Astrocyte (in vitro differentiated cells and primary cell): ENCODE results near the gene SGCA. TPM values are rescaled to one million over a fixed set of nuclear protein-coding genes. Genes with fewer than 3 reads are reported as not detected.

Experiments used
- DNase-seq: peaks from one replicate; pipeline ENCODE4 v3.0.0-alpha.2; 2010; ENCODE audit warnings: low read depth
- FAIRE-seq: peaks from 2 replicates; lab custom pipeline; 2011; peaks lifted over from hg19 to GRCh38; lab: Jason Lieb, UNC
- H2AFZ ChIP-seq: 2 replicates; pipeline ENCODE4 v1.6.0; 2012; ENCODE audit warnings: low read depth, low read length, inconsistent platforms
- H3K27ac ChIP-seq: 2 replicates; pipeline ENCODE4 v1.5.1; 2011; ENCODE audit warnings: low read depth, low read length, inconsistent platforms
- H3K27me3 ChIP-seq: 2 replicates; pipeline ENCODE4 v1.6.0; 2011; ENCODE audit warnings: low read length, inconsistent platforms; ENCODE audit not compliant: insufficient read depth
- H3K36me3 ChIP-seq: 2 replicates; pipeline ENCODE4 v1.5.1; 2011; ENCODE audit warnings: low read length, inconsistent platforms; ENCODE audit not compliant: insufficient read depth
- H3K4me1 ChIP-seq: 2 replicates; pipeline ENCODE4 v1.5.1; 2011; ENCODE audit warnings: low read length, inconsistent platforms; ENCODE audit not compliant: insufficient read depth
- H3K4me2 ChIP-seq: 2 replicates; pipeline ENCODE4 v1.6.0; 2012; ENCODE audit warnings: low read length, inconsistent platforms
- H3K4me3 ChIP-seq: 2 replicates; pipeline ENCODE4 v1.5.1; 2011; ENCODE audit warnings: low read depth, mild to moderate bottlenecking, low read length, inconsistent platforms; ENCODE audit not compliant: insufficient read depth
- H3K79me2 ChIP-seq: 2 replicates; pipeline ENCODE4 v1.6.0; 2012; ENCODE audit warnings: mild to moderate bottlenecking, low read length, inconsistent platforms; ENCODE audit not compliant: insufficient read depth
- H3K9ac ChIP-seq: 2 replicates; pipeline ENCODE4 v1.6.0; 2012; ENCODE audit warnings: mild to moderate bottlenecking, low read length, inconsistent platforms
- H3K9me3 ChIP-seq: 2 replicates; pipeline ENCODE4 v1.5.1; 2012; ENCODE audit warnings: low read depth, mild to moderate bottlenecking, low read length, inconsistent platforms; ENCODE audit not compliant: insufficient read depth
- H4K20me1 ChIP-seq: 2 replicates; pipeline ENCODE4 v1.6.0; 2012; ENCODE audit warnings: low read length, inconsistent platforms; ENCODE audit not compliant: insufficient read depth
- H3K27ac Mint-ChIP-seq: one replicate; pipeline ENCODE4 v1.8.0; 2021; ENCODE audit warnings: mild to moderate bottlenecking, mixed read lengths; ENCODE audit not compliant: unreplicated experiment
- H3K27me3 Mint-ChIP-seq: one replicate; pipeline ENCODE4 v1.8.0; 2021; ENCODE audit warnings: low read depth, mixed read lengths; ENCODE audit not compliant: unreplicated experiment
- H3K36me3 Mint-ChIP-seq: one replicate; pipeline ENCODE4 v1.8.0; 2021; ENCODE audit warnings: low read depth, mixed read lengths; ENCODE audit not compliant: unreplicated experiment
- H3K4me1 Mint-ChIP-seq: one replicate; pipeline ENCODE4 v1.8.0; 2021; ENCODE audit warnings: low read depth, mixed read lengths; ENCODE audit not compliant: unreplicated experiment
- H3K4me3 Mint-ChIP-seq: one replicate; pipeline ENCODE4 v1.8.0; 2021; ENCODE audit warnings: mild to moderate bottlenecking, moderate library complexity, mixed read lengths; ENCODE audit not compliant: unreplicated experiment
- H3K9me3 Mint-ChIP-seq: one replicate; pipeline ENCODE4 v1.8.0; 2021; ENCODE audit warnings: mild to moderate bottlenecking, mixed read lengths; ENCODE audit not compliant: unreplicated experiment
- CTCF ChIP-seq: IDR thresholded peaks from 2 replicates; pipeline ENCODE4 v1.5.1; 2011; ENCODE audit warnings: low read depth, mild to moderate bottlenecking, inconsistent platforms, low read length, moderate library complexity; ENCODE audit not compliant: insufficient read depth
- EZH2 ChIP-seq: IDR thresholded peaks from 2 replicates; pipeline ENCODE4 v1.6.1; 2012; ENCODE audit warnings: mild to moderate bottlenecking, low read length, inconsistent platforms; ENCODE audit not compliant: insufficient read depth
- total RNA-seq: library from RNA; stranded (reverse); gene quantifications from 2 replicates; pipeline ENCODE4 v1.2.1, GENCODE V29; 2021

SGCA gene
- total RNA-seq, 1 donor from 2014 or later = 0.32 TPM

- H3K9ac ChIP-seq = peak overlapping the region; percentile 53
- H3K4me1 ChIP-seq = peaks cover 37% of the 10 kb centered on the region
- peaks cover 55% of the 10 kb centered on the region for H4K20me1 ChIP-seq
- TF ChIP-seq EZH2 (no peak), CTCF (no peak)
- H3K4me2 ChIP-seq = no peak overlapping the region
- peak; percentile 71 for DNase-seq
- H3K79me2 ChIP-seq = peaks cover 9% of the 10 kb centered on the region
- H3K27ac ChIP-seq = peak overlapping the region; percentile 100
- FAIRE-seq = no peak
- H3K9me3 ChIP-seq = no peaks in the 10 kb centered on the region
- Mint-ChIP-seq H3K27ac (peak overlapping the region; percentile 98), H3K27me3 (no peaks in the 10 kb centered on the region), H3K4me3 (peak overlapping the region; percentile 73), H3K36me3 (peaks cover 28% of the 10 kb centered on the region), H3K4me1 (peaks cover 68% of the 10 kb centered on the region), H3K9me3 (peaks cover 3% of the 10 kb centered on the region)
- H3K27me3 ChIP-seq = no peaks in the 10 kb centered on the region
- H2AFZ ChIP-seq = no peak overlapping the region
- peaks cover 30% of the 10 kb centered on the region for H3K36me3 ChIP-seq
- H3K4me3 ChIP-seq = no peak overlapping the region
These were observed 16.1 kb downstream of the SGCA start for GRCh38 chr17:50181591-50182560.

DNA sequence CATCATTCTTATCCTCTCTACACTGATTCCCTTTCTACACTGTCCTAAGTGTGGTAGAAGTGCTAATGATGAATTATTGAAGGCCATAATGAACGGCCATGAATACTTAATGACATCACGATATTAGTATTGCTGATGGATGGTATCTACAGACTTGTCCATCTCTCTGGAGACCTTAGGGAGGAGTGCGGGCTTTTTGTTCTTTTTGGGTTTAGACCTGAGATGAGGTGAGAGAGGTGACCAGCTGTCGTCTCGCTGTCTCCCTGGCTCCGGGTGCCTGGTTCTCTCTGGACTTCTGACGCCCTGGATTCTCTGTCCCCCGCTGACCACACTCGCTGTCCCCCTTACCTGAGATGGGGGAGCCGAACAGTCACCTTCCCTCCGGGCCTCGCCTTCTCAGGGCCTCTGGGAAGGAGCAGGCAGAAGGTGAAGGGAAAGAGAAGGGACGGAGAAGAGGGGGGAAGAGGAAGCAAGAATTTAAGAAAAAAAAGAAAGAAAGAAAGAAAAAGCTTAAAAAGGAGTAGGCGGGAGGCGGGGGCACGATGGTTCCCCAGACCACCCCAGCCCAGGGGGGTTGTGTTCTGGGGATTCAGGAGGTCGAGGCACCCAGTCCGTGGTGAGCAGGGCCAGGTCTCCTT lies 17.1 kb downstream of the SGCA start:
- H3K9me3 ChIP-seq = no peaks in the 10 kb centered on the region
- peaks cover 40% of the 10 kb centered on the region for H3K36me3 ChIP-seq
- H3K9ac ChIP-seq = peak overlapping the region; percentile 52
- H3K4me1 ChIP-seq = peaks cover 37% of the 10 kb centered on the region
- no peaks in the 10 kb centered on the region for H3K27me3 ChIP-seq
- H3K79me2 ChIP-seq = peaks cover 9% of the 10 kb centered on the region
- H3K4me3 Mint-ChIP-seq = peak overlapping the region; percentile 73
- H4K20me1 ChIP-seq = peaks cover 65% of the 10 kb centered on the region
- FAIRE-seq = no peak
- H3K27me3 Mint-ChIP-seq = no peaks in the 10 kb centered on the region
- H2AFZ ChIP-seq = no peak overlapping the region
- TF ChIP-seq EZH2 = no peak
- TF ChIP-seq CTCF = no peak
- H3K27ac Mint-ChIP-seq = peak overlapping the region; percentile 98
- H3K4me1 Mint-ChIP-seq = peaks cover 65% of the 10 kb centered on the region
- peak overlapping the region; percentile 13 for H3K4me2 ChIP-seq
- peaks cover 30% of the 10 kb centered on the region for H3K36me3 Mint-ChIP-seq
- peak overlapping the region; percentile 79 for H3K27ac ChIP-seq
- H3K4me3 ChIP-seq = no peak overlapping the region
- H3K9me3 Mint-ChIP-seq = peaks cover 3% of the 10 kb centered on the region
- DNase-seq = peak; percentile 39
